ENCODE results near the gene MMUT. TPM values are rescaled to one million over a fixed set of nuclear protein-coding genes. Genes with fewer than 3 reads are reported as not detected.

The MMUT gene
- total and polyA plus RNA-seq, 10 of the 15 experiments (the other 5 are each of a cell fraction or from before 2014, with no cell fraction given): 6.6 to 21.5 (median 13.5) TPM

- TF ChIP-seq CEBPB (IDR thresholded peaks at IDR 0.05; ENCODE audit: borderline replicate concordance in 1 of 2, low read depth in 2 of 2, low read length in 2 of 2) (no peak; a peak in 1 of 4 replicates), POLR2AphosphoS2 (IDR thresholded peaks at IDR 0.05; ENCODE audit: low read depth, low read length) (0 out of 2 replicates have a peak, but pooled peaks have one; percentile 53), ESRRA (IDR thresholded peaks at IDR 0.05; ENCODE audit: low read length) (no peak), NR2C1 (IDR thresholded peaks at IDR 0.05) (peak; percentile 89), MXI1 (IDR thresholded peaks at IDR 0.05; ENCODE audit: low read depth, low read length) (peak; percentile 88; the same call in 1 of the 2 replicates), E2F4 (IDR thresholded peaks at IDR 0.05; ENCODE audit: low read depth, low read length) (peak; percentile 90)
Observed at GRCh38 chr6:49462927-49463611, at the start of gene MMUT, which contains the start of gene CENPQ (continued).

- no peak overlapping the region for H3K9ac ChIP-seq (ENCODE audit: control insufficient read depth, insufficient read depth, low read length)
- 0% methylated on average over 3 of the region's 3 CpGs for WGBS (ENCODE audit: insufficient coverage, insufficient replicate concordance, low lambda C conversion rate, missing lambda C conversion rate)
- TF ChIP-seq RAD21 (IDR thresholded peaks at IDR 0.05; ENCODE audit: insufficient read depth, low read depth, low read length) (no peak), MEF2B (IDR thresholded peaks at IDR 0.05; ENCODE audit: partially characterized antibody, poor library complexity, severe bottlenecking) (no peak), TCF12 (IDR thresholded peaks at IDR 0.05; ENCODE audit: low read depth, low read length) (no peak), CBX5 (IDR thresholded peaks at IDR 0.05; ENCODE audit: low read depth) (no peak)
- H3K4me3 ChIP-seq: no peak overlapping the region
- POLR2A ChIA-PET: no interaction called here
- H4K20me1 ChIP-seq (ENCODE audit: control insufficient read depth, insufficient read depth): no peaks in the 10 kb centered on the region
- RAD21 ChIA-PET (ENCODE audit: unreplicated experiment): no interaction called here
- SMC1A ChIA-PET (ENCODE audit: uncharacterized antibody, unreplicated experiment): no interaction called here
- in situ Hi-C loops (cut with MboI): no loop called here
- no peaks in the 10 kb centered on the region for H3K9me3 ChIP-seq (replicated peaks; ENCODE audit: control insufficient read depth, insufficient read depth, low read length)
- no peaks in the 10 kb centered on the region for H3K4me1 ChIP-seq (ENCODE audit: control insufficient read depth, insufficient read depth, low read length)
- intact Hi-C loops (cut with micrococcal nuclease; ENCODE audit: unreplicated experiment): no loop called here
- no peak for ATAC-seq
- no peaks in the 10 kb centered on the region for H3K79me2 ChIP-seq (ENCODE audit: control insufficient read depth, insufficient read depth, low read length)
- H2AFZ ChIP-seq (ENCODE audit: control insufficient read depth, low read depth, low read length): no peak overlapping the region
- no TSS peak for BruUV-seq (replicated peaks)
- H3K27ac ChIP-seq (ENCODE audit: control insufficient read depth, insufficient read depth): no peak overlapping the region
- no peaks in the 10 kb centered on the region for H3K27me3 ChIP-seq (replicated peaks in 1 of 2; ENCODE audit: control insufficient read depth in 2 of 2, insufficient read depth in 2 of 2, low read length in 1 of 2)
- no peak for FAIRE-seq
- CTCF ChIA-PET: no interaction called here
- no peak for DNase-seq (ENCODE audit: low read depth, low spot score)
- no peaks in the 10 kb centered on the region for H3K36me3 ChIP-seq (ENCODE audit: control insufficient read depth in 2 of 2, insufficient read depth in 2 of 2, low read length in 1 of 2)
- H3K4me2 ChIP-seq (ENCODE audit: control insufficient read depth, insufficient read depth): no peak overlapping the region
Observed at GRCh38 chr6:49509342-49509741, 46.3 kb upstream of the MMUT start.

All from GM12878 (cell line).